ENCODE results near the gene FOXF1.

The FOXF1 gene

DNA sequence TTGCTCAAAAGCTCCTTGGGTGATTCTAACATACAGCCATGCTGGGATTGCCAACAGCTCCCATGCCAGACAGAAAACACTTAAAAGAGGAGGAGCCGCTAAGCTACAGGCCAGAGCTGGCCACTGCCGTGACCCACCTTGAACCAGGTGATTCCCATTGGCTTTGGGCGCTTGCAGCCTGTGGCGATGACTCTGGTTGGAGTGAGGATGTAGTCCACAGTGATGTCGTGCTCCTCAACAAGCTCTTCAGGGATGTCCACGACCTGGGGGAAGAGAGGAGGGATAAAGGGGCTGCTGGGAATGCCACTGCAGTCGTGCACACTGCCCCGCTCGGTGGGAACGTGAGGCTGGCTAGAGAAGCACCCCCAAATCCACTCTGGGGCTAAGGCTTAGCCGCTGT is 31.2 kb downstream of the FOXF1 start:
- no peak overlapping the region for H3K4me3 ChIP-seq (ENCODE audit: low read depth, low read length)
- TF ChIP-seq, protein P1, sequence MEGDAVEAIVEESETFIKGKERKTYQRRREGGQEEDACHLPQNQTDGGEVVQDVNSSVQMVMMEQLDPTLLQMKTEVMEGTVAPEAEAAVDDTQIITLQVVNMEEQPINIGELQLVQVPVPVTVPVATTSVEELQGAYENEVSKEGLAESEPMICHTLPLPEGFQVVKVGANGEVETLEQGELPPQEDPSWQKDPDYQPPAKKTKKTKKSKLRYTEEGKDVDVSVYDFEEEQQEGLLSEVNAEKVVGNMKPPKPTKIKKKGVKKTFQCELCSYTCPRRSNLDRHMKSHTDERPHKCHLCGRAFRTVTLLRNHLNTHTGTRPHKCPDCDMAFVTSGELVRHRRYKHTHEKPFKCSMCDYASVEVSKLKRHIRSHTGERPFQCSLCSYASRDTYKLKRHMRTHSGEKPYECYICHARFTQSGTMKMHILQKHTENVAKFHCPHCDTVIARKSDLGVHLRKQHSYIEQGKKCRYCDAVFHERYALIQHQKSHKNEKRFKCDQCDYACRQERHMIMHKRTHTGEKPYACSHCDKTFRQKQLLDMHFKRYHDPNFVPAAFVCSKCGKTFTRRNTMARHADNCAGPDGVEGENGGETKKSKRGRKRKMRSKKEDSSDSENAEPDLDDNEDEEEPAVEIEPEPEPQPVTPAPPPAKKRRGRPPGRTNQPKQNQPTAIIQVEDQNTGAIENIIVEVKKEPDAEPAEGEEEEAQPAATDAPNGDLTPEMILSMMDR (IDR thresholded peaks at IDR 0.05; ENCODE audit: control insufficient read depth, extremely low read depth, insufficient read depth) = no peak
- DNase-seq (ENCODE audit: low read depth) = no peak

GRCh38 chr16:86542756-86543750 is 32.7 kb downstream of the FOXF1 start:
- DNase-seq (ENCODE audit: low read depth) = no peak
- H3K4me3 ChIP-seq (ENCODE audit: low read depth, low read length) = no peak overlapping the region
- TF ChIP-seq, protein P1 (IDR thresholded peaks at IDR 0.05; ENCODE audit: control insufficient read depth, extremely low read depth, insufficient read depth) = no peak

- TF ChIP-seq, protein P1 (IDR thresholded peaks at IDR 0.05; ENCODE audit: control insufficient read depth, extremely low read depth, insufficient read depth) = no peak
- no peak for DNase-seq (ENCODE audit: low read depth)
- no peak overlapping the region; the same call in 1 of the 2 replicates for H3K4me3 ChIP-seq (ENCODE audit: low read depth, low read length)
Observed at GRCh38 chr16:86545481-86545880, 35.2 kb downstream of the FOXF1 start.

GRCh38 chr16:86545954-86546637 is 35.8 kb downstream of the FOXF1 start:
- TF ChIP-seq, protein P1 (IDR thresholded peaks at IDR 0.05; ENCODE audit: control insufficient read depth, extremely low read depth, insufficient read depth) = no peak
- H3K4me3 ChIP-seq (ENCODE audit: low read depth, low read length) = peak overlapping the region; percentile 18
- peak; percentile 30 for DNase-seq (ENCODE audit: low read depth)

- TF ChIP-seq, protein P1 (IDR thresholded peaks at IDR 0.05; ENCODE audit: control insufficient read depth, extremely low read depth, insufficient read depth) = no peak
- peak; percentile 21 for DNase-seq (ENCODE audit: low read depth)
- H3K4me3 ChIP-seq (ENCODE audit: low read depth, low read length) = no peak overlapping the region
Observed at GRCh38 chr16:86546638-86547013, 36.3 kb downstream of the FOXF1 start.

DNA sequence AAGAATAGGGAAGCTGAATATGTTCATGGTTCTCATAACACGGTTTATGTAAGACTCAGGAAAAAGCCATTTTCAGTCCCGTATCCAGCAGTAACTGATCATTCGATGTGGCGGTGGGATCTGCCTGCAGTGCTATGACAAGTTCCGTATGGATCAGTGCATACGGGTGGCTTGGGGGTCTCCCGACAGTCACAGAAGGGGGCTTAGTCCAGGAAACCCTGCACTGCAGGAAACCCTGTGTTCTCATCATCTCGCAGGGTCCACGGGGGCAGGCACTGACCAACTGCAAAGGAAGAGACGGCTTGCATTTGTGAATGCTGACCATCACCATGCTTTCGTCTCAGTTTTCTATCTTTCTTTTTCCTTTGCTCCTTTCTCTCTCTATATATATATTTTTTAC is 37.0 kb downstream of the FOXF1 start:
- TF ChIP-seq, protein P1 (IDR thresholded peaks at IDR 0.05; ENCODE audit: control insufficient read depth, extremely low read depth, insufficient read depth) = no peak
- no peak overlapping the region for H3K4me3 ChIP-seq (ENCODE audit: low read depth, low read length)
- DNase-seq (ENCODE audit: low read depth) = no peak

All from LNCaP clone FGC (cell line).